Esophagus squamous epithelium (tissue), 4 donors: ENCODE measurements around the gene MEA1.

ENCODE experiments used
- CTCF ChIP-seq, 6 experiments: fragments of 450-650 bp in 4 of 6; fragments of 200-600 bp in 2 of 6; sonication (generic) in 2 of 6; IDR thresholded peaks; one replicate each; pipeline ENCODE4 v1.5.1; 2016 to 2019; ENCODE audit warnings: antibody characterized with exemption in 6 of 6, mild to moderate bottlenecking in 4 of 6, moderate library complexity in 4 of 6
- POLR2A ChIP-seq, 4 donors: fragments of 450-650 bp; IDR thresholded peaks; one replicate each; pipeline ENCODE4 v1.6.1; 2017; ENCODE audit warnings: antibody characterized with exemption in 4 of 4, mild to moderate bottlenecking in 4 of 4, moderate library complexity in 3 of 4

- TF ChIP-seq POLR2A (IDR thresholded peaks at IDR 0.05) (no peak), CTCF (IDR thresholded peaks at IDR 0.05) (no peak)
Observed at GRCh38 chr6:43016943-43017334, 3.2 kb upstream of the MEA1 start.
